ENCODE results near the gene DTX3.
"Not testable (repeated sequence)": the region's sequence is repeated elsewhere in the genome, so short reads cannot be mapped to it uniquely, and the experiment has no call there.

Gene DTX3

DNA sequence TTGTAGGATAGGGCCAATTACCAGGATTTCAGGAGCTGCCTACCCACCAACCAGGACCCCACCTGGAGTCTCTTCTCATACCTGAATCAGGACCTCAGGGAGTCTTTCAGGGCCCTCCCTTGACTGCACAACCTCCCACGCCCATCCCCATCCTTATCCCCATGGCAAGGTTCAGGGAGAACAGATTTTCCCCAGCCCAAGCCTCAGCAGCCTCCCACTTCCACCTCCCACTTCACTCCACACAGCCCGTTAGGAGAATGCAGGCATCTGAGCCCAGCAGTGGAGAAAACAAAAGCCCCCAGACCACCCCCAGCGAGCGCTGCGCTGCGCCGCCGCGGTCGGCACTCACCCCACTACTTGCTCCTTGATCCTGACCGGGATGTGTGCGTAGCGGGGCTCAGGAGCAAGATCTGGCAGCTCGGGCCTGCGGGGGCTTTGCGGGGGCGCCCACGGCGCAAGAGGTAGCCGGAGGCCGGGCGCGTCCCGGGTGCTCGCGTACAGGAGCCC is 27.0 kb downstream of the DTX3 start:
- DNase-seq (ENCODE audit: low read depth in 2 of 2, low spot score in 1 of 2): no peak

DNA sequence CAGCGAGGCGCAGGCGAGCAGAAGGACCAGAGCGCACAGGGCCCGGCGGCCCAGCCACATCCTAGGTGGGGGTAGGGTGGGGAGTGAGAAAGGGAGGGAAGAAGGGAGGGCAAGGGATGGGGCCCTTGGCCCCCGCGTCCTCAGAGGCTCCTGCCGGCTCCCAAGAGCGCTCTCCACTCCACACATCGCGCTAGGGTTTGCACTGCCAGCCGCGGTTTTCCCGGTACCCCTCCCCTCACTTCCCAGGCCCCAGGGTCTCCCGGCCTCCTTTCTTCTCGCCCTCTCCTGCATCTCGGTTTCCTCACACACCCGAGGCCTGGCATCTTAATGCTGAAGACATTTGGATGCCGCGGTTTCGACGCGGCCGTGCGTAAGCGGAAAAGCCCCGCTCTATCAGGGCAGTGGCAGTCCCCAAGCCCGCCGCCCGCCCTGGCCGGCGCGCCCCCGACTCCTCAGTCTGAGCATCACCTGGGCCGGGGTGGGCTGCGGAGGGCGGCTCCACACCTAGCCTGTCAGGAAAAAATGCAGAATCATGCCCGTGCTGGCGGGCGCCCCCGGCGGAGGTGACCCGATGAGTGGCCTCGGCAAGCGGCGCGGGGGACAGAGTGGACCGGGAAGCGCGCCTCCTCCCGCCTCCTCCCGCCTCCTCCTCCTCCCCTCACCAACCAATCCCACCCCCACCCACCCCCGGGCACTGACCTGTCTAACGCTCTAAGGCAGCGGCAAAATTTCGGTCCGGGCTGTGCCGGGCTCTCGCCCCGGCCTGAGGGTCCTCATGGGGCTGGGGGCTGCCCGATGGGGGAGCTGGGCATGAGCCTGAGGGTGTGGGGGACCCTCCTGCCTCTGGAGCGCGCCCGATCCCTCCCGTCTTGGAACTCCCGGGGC is 27.7 kb downstream of the DTX3 start:
- no peak for DNase-seq (ENCODE audit: low read depth in 2 of 2, low spot score in 1 of 2)

GRCh38 chr12:57632958-57633840 is 28.6 kb downstream of the DTX3 start, which contains the start of gene B4GALNT1:
Gene B4GALNT1, minus strand, starts transcription at chr12:57633201. Its CDS starts 1,069 bp downstream, at chr12:57632132.
- DNase-seq (ENCODE audit: low read depth in 2 of 2, low spot score in 1 of 2): peak in 1 of 2 donors; percentile 30

DNA sequence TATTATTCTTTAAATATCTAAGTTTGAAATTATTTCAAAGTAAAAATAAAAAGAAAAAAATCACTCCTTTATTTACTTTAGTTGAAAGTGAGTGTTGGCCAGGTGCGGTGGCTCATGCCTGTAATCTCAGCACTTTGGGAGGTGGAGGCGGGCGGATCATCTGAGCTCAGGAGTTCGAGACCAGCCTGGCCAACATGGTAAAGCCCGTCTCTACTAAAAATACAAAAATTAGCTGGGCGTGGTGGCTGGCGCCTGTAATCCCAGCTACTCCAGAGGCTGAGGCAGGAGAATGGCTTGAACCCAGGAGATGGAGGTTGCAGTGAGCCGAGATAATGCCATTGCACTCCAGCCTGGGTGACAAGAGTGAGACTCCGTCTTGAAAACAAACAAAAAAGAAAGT is 32.1 kb downstream of the DTX3 start:
- not testable (repeated sequence) for DNase-seq (ENCODE audit: low read depth in 2 of 2, low spot score in 1 of 2)

DNA sequence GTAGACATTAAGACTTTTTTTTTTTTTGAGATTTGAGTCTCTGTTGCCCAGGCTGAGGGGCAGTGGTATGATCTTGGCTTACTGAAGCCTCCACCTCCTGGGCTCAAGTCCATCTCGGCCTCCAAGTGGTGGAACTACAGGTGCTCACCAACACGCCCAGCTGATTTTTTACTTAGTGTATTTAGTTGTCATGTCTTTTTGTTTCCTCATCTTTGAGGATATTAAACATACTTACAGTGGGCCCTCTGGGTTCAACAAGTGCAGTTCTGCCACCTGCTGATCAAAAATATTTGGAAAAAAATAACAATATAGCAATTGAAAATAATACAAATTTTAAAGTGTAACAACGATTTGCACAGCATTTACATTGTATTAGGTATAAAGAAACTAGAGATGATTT is 32.7 kb downstream of the DTX3 start:
- no peak for DNase-seq (ENCODE audit: low read depth in 2 of 2, low spot score in 1 of 2)

DNA sequence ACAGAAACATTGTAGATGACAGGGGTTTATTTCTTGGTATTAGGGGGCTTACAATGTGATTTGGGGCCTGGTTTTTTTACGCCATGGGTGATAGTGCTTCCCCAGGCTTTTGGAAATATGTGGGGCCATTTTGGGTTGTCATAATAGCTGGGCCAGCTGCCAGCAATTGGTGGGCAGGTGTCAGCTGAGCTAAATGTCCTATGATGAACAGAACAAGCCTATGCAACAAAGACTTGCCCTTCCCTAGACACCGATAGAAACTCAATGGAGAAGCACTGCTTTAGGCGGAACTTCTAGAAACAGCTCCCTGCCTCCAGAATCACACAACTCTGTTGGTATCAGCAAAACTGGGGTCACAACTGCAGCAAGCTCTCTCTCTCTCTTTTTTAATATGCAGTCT is 33.5 kb downstream of the DTX3 start:
- no peak for DNase-seq (ENCODE audit: low read depth in 2 of 2, low spot score in 1 of 2)

DNA sequence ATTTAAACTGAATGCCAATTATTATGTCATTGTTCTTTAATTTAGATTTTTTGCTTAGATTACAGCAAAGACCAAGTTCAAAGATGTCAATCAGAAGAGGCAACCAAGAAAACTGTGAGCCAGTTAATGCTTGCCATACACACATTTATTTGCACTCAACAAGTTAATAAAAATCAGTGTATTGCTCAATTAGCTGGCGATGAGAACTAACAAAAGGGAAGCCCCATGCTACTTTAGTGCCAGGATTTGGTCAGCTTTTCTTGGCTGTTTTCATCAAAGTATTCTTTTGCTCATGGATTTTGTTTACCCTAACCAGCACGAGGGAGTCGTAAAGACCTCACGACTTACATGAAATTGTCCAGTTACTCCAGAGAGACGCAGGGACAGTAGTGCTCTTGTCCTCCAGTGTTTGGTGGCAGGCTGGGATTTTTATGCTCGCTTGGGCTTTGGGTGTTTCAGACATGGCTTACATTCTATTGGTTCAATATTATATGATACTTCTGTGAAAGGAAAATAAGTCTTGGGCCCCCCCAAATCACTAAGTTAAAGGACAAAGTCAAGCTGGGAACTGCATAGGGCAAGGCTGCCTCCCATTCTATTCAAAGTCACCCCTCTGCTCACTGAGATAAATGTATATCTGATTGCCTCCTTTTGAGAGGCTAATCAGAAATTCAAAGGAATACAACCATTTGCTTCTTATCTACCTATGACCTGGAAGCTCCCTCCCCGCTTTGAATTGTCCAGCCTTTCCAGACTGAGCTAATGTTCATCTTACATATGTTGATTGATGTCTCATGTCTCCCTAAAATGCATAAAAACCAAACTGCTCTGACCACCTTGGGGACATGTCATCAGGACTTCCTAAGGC is 35.8 kb downstream of the DTX3 start:
- no peak for DNase-seq (ENCODE audit: low read depth in 2 of 2, low spot score in 1 of 2)

- no peak for DNase-seq (ENCODE audit: low read depth in 2 of 2, low spot score in 1 of 2)
Measured at GRCh38 chr12:57641699-57642442, 37.2 kb downstream of the DTX3 start.

DNA sequence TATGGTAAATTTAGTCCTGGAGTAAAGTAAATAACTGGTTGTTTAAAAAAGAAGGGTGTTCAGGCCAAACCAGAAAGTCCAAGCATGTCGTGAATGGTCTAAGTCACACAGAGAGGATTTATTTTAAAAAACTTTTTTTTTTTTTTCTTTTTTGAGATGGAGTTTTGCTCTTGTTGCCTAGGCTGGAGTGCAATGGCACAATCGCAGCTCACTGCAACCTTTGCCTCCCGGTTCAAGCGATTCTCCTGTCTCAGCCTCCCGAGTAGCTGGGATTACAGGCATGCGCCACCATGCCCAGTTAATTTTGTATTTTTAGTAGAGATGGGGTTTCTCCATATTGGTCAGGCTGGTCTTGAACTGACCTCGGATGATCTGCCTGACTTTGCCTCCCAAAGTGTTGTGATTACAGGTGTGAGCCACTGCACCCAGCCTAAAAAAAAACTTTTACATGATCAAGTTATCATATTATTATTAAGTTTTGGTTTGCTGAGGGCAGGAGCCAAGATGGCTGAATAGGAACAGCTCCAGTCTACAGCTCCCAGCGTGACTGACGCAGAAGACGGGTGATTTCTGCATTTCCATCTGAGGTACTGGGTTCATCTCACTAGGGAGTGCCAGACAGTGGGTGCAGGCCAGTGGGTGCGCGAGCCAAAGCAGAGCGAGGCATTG is 41.5 kb downstream of the DTX3 start:
- DNase-seq (ENCODE audit: low read depth in 2 of 2, low spot score in 1 of 2): not testable (repeated sequence)

DNA sequence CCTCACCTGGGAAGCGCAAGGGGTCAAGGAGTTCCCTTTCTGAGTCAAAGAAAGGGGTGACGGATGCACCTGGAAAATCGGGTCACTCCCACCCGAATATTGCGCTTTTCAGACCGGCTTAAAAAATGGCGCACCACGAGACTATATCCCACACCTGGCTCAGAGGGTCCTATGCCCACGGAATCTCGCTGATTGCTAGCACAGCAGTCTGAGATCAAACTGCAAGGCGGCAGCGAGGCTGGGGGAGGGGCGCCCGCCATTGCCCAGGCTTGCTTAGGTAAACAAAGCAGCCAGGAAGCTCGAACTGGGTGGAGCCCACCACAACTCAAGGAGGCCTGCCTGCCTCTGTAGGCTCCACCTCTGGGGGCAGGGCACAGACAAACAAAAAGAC is 42.0 kb downstream of the DTX3 start:
- not testable (repeated sequence) for DNase-seq (ENCODE audit: low read depth in 2 of 2, low spot score in 1 of 2)

GRCh38 chr12:57654042-57654441 is 49.4 kb downstream of the DTX3 start:
- no peak for DNase-seq (ENCODE audit: low read depth in 2 of 2, low spot score in 1 of 2)

DNA sequence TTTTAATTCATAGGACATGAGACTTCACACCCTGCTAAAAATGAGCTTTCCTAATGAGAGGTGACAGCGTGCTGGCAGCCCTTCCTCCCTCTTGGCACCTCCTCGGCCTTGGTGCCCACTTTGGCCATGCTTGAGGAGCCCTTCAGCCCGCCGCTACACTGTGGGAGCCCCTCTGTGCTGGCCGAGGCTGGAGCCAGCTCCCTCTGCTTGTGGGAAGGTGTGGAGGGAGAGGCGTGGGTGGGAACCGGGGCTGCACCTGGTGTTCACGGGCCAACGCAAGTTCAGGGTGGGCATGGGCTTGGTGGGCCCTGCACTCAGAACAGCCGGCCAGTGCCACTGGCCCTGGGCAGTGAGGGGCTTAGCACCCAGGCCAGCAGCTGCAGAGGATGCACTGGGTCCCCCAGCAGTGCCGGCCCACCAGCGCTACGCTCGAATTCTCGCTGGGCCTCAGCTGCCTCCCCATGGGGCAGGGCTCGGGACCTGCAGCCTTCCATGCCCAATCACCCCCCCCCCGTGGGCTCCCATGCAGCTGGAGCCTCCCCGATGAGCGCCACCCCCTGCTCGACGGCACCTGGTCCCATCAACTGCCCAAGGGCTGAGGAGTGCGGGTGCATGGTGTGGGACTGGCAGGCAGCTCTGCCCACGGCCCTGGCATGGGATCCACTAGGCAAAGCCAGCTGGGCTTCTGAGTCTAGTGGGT is 51.1 kb downstream of the DTX3 start:
- no peak for DNase-seq (ENCODE audit: low read depth in 2 of 2, low spot score in 1 of 2)

GRCh38 chr12:57656408-57656807 is 51.8 kb downstream of the DTX3 start:
- DNase-seq (ENCODE audit: low read depth in 2 of 2, low spot score in 1 of 2): not testable (repeated sequence)

DNA sequence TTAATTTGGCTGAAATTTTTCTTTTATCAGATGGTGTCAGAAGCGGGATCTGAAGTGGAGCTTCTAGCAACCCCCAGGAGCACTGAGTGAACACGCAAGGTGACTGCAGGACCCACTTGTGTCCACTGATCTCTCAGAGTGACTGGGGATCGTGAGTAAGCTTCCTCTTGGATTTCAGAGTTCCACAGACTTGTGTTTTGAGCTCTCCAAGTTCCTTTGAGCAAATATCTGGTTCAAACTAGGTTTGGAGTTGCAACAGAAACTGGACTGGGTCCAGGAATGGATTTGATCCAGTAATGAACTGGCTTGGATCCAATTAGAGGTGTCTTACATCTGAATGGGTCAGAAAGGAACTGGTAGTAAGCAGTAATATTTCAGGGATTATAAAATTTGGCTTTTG is 53.1 kb downstream of the DTX3 start:
- no peak for DNase-seq (ENCODE audit: low read depth in 2 of 2, low spot score in 1 of 2)

DNA sequence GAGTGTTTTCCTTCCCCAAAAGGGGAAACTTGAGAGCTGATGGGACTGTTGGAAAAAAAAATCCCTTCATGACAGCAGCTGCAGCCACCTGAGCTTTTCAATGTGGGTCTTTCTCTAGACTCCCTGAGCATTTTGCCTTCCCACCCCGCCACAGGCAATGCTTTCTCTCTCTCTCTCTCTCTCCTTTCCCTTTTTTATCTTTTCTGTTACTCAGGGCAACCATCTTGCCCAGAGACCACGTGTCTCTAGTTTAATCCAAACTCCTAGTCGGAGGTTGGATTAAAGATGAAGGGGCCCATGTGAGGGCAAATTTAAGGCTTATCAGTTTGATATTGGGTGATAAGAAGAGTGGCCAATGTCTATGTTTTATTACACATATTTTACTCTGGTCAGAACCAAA is 54.3 kb downstream of the DTX3 start:
- DNase-seq (ENCODE audit: low read depth in 2 of 2, low spot score in 1 of 2): no peak

All from stimulated activated CD8-positive, alpha-beta memory T cell treated with anti-CD3 and anti-CD28 coated beads, Interleukin-4, amount 100 ng/mL, for 4 hours (primary cell).